ENCODE results near the gene ZNF700. TPM values are rescaled to one million over a fixed set of nuclear protein-coding genes. Genes with fewer than 3 reads are reported as not detected.

Gene ZNF700
- polyA plus RNA-seq, 1 donor from 2014 or later: 3.9 TPM

GRCh38 chr19:11963566-11964355, 38.9 kb downstream of the ZNF700 start:
- H3K27me3 Mint-ChIP-seq: no peaks in the 10 kb centered on the region
- peaks cover 22 to 29% (median 26%) of the 10 kb centered on the region in 3 donors for H3K4me1 Mint-ChIP-seq
- peaks cover 5% of the 10 kb centered on the region for H3K36me3 Mint-ChIP-seq
- H3K4me3 Mint-ChIP-seq: peak overlapping the region; percentile 90 to 99 (median 96)
- H3K9me3 Mint-ChIP-seq: peaks cover 0 to 3% (median 0%) of the 10 kb centered on the region in 3 donors
- H3K27ac Mint-ChIP-seq: peak overlapping the region; percentile 92 to 98 (median 94)

GRCh38 chr19:11964496-11964857, 39.6 kb downstream of the ZNF700 start:
- Mint-ChIP-seq H3K9me3 (peaks cover 0 to 3% (median 0%) of the 10 kb centered on the region in 3 donors), H3K27ac (peak overlapping the region; percentile 92 to 98 (median 94)), H3K4me3 (peak overlapping the region; percentile 90 to 99 (median 96)), H3K27me3 (no peaks in the 10 kb centered on the region), H3K36me3 (peaks cover 7% of the 10 kb centered on the region), H3K4me1 (peaks cover 22 to 29% (median 26%) of the 10 kb centered on the region in 3 donors)

DNA sequence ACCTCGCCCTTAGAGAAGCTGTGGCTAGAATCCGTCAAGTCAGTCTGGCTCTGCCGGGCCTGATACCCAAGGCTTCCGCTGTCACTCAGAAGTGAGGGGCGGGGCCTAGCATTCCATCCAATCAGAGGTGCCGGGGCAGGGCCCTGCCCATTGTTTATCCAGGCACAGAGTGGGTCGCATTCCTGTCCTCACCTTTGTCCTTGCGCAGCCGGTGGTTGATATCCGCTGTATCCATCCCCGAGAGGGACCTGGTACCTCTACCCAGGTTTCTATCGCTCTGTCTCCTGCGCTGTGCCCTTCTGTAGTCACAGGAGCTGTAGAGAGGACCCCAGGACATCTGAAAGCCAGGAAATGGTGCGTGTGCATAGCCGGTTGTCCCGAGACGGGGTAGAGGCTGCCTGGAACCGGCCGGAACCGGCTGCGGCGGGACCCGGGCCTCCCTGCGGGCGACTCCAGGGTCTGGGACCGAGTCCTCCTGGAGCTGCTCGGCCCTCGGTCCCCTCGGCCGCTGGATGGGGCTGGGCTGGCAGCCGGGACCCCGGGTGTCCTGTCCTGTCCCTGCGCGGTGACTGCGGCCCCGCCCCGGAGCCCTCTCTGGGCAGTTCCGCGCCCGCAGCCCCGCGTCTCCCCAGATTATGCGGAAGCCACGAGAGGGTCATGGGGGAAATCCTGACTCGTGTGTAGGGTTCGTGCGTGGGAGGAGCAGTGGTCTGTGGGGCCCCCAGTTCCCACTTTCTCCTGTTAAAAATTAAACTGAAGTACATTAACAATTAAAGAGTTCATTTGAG, 40.1 kb downstream of the ZNF700 start, which contains the start of gene ZNF763:
Gene ZNF763 (plus strand): TSS at position 183 of the 788 bp plus-strand sequence. CDS start 169 bp downstream, at position 352.
- H3K36me3 Mint-ChIP-seq: peaks cover 10% of the 10 kb centered on the region
- H3K27me3 Mint-ChIP-seq: no peaks in the 10 kb centered on the region
- H3K4me3 Mint-ChIP-seq: peak within 1 kb of the TSS; percentile 90 to 99 (median 96)
- H3K4me1 Mint-ChIP-seq: peaks cover 23 to 29% (median 28%) of the 10 kb centered on the region in 3 donors
- peaks cover 0 to 3% (median 0%) of the 10 kb centered on the region in 3 donors for H3K9me3 Mint-ChIP-seq
- peak within 1 kb of the TSS; percentile 92 to 98 (median 94) for H3K27ac Mint-ChIP-seq

DNA sequence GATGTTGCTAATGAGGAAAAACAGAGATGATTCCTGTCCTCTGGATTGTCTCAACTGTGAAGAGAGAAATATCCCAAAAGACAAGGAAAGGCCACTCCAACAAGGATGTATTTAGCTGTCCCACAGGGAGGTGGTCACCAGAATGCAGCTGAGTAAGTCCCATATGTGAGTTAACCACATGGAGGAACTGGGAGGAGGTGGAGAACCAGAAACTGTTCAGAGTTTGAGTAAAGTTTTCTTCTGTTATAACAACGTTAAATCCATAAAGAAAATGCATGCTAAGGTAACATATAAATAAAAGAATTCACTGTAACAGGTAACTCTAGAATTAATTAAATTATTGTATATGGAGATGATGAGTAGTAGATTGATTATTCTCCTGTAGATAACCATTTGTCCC, 45.3 kb downstream of the ZNF700 start:
- Mint-ChIP-seq H3K9me3 (peaks cover 5 to 11% (median 8%) of the 10 kb centered on the region in 3 donors), H3K27me3 (no peaks in the 10 kb centered on the region), H3K36me3 (peaks cover 15% of the 10 kb centered on the region), H3K4me1 (peaks cover 15 to 20% (median 17%) of the 10 kb centered on the region in 3 donors), H3K27ac (no peak overlapping the region), H3K4me3 (peak overlapping the region in 1 of 4 donors; percentile 9)

- peaks cover 11% of the 10 kb centered on the region for H3K36me3 Mint-ChIP-seq
- H3K4me3 Mint-ChIP-seq: no peak overlapping the region
- H3K27me3 Mint-ChIP-seq: no peaks in the 10 kb centered on the region
- H3K27ac Mint-ChIP-seq: peak overlapping the region in 1 of 3 donors; percentile 32
- peaks cover 10 to 13% (median 10%) of the 10 kb centered on the region in 3 donors for H3K4me1 Mint-ChIP-seq
- peaks cover 5 to 14% (median 14%) of the 10 kb centered on the region in 3 donors for H3K9me3 Mint-ChIP-seq
Measured at GRCh38 chr19:11971041-11971440, 46.1 kb downstream of the ZNF700 start.

- H3K9me3 Mint-ChIP-seq: peaks cover 7 to 27% (median 21%) of the 10 kb centered on the region in 3 donors
- H3K4me1 Mint-ChIP-seq: peaks cover 2 to 7% (median 5%) of the 10 kb centered on the region in 3 donors
- no peak overlapping the region for H3K27ac Mint-ChIP-seq
- H3K4me3 Mint-ChIP-seq: peak overlapping the region in 1 of 4 donors; percentile 32
- peaks cover 17% of the 10 kb centered on the region for H3K36me3 Mint-ChIP-seq
- no peaks in the 10 kb centered on the region for H3K27me3 Mint-ChIP-seq
Measured at GRCh38 chr19:11973019-11973810, 48.3 kb downstream of the ZNF700 start.

DNA sequence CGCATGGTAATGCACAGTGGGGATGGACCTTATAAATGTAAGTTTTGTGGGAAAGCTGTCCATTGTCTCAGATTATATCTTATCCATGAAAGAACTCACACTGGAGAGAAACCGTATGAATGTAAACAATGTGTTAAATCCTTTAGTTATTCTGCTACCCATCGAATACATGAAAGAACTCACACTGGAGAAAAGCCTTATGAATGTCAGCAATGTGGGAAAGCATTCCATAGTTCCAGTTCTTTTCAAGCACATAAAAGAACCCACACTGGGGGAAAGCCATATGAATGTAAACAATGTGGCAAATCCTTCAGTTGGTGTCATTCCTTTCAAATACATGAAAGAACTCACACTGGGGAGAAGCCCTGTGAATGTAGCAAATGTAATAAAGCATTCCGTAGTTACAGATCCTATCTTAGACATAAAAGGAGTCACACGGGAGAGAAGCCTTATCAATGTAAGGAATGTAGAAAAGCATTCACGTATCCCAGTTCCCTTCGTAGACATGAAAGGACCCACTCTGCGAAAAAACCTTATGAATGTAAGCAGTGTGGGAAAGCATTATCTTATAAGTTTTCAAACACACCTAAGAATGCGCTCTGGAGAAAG, 53.7 kb downstream of the ZNF700 start:
- no peaks in the 10 kb centered on the region for H3K4me1 Mint-ChIP-seq
- peaks cover 7 to 36% (median 33%) of the 10 kb centered on the region in 3 donors for H3K9me3 Mint-ChIP-seq
- H3K27me3 Mint-ChIP-seq: no peaks in the 10 kb centered on the region
- no peak overlapping the region for H3K4me3 Mint-ChIP-seq
- no peak overlapping the region for H3K27ac Mint-ChIP-seq
- peaks cover 12% of the 10 kb centered on the region for H3K36me3 Mint-ChIP-seq

DNA sequence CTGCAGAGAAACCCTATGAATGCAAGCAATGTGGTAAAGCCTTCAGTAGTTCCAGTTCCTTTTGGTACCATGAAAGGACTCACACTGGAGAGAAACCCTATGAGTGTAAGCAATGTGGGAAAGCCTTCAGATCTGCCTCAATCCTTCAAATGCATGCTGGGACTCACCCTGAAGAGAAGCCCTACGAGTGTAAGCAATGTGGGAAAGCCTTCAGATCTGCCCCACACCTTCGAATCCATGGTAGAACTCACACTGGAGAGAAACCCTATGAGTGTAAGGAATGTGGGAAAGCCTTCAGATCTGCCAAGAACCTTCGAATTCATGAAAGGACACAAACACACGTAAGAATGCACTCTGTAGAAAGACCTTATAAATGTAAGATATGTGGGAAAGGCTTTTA, 54.6 kb downstream of the ZNF700 start:
- Mint-ChIP-seq H3K4me1 (no peaks in the 10 kb centered on the region), H3K4me3 (no peak overlapping the region), H3K36me3 (peaks cover 12% of the 10 kb centered on the region), H3K9me3 (peaks cover 7 to 36% (median 33%) of the 10 kb centered on the region in 3 donors), H3K27me3 (no peaks in the 10 kb centered on the region), H3K27ac (no peak overlapping the region)

DNA sequence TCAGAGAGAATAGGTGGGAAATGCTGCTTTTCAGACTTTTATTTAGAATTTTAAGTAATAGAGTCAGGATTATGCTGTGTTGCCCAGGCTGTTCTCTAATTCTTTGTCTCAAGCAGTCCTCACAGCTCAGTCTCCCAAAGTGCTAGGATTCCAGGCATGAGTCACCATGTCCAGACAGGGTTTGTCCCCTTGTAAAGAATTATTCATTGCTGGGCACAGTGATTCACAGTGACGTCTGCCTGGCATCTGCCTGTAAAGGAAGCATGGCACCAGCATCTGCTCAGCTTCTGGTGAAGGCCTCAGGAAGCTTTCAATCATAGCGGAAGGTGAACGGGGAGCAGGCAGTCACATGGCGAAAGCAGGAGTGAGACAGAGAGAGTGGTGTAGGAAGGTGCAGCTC, 57.6 kb downstream of the ZNF700 start:
- H3K36me3 Mint-ChIP-seq: peaks cover 10% of the 10 kb centered on the region
- H3K9me3 Mint-ChIP-seq: peaks cover 7 to 20% (median 20%) of the 10 kb centered on the region in 3 donors
- no peak overlapping the region for H3K27ac Mint-ChIP-seq
- peaks cover 0 to 4% (median 2%) of the 10 kb centered on the region in 3 donors for H3K4me1 Mint-ChIP-seq
- H3K4me3 Mint-ChIP-seq: no peak overlapping the region
- H3K27me3 Mint-ChIP-seq: no peaks in the 10 kb centered on the region

- Mint-ChIP-seq H3K27ac (no peak overlapping the region), H3K36me3 (no peaks in the 10 kb centered on the region), H3K4me3 (peak overlapping the region in 2 of 4 donors; percentile 57 to 81), H3K9me3 (peaks cover 0 to 10% (median under 1%) of the 10 kb centered on the region in 3 donors), H3K4me1 (peaks cover 3 to 11% (median 5%) of the 10 kb centered on the region in 3 donors), H3K27me3 (no peaks in the 10 kb centered on the region)
Measured at GRCh38 chr19:11984986-11985385, 60.1 kb downstream of the ZNF700 start.

DNA sequence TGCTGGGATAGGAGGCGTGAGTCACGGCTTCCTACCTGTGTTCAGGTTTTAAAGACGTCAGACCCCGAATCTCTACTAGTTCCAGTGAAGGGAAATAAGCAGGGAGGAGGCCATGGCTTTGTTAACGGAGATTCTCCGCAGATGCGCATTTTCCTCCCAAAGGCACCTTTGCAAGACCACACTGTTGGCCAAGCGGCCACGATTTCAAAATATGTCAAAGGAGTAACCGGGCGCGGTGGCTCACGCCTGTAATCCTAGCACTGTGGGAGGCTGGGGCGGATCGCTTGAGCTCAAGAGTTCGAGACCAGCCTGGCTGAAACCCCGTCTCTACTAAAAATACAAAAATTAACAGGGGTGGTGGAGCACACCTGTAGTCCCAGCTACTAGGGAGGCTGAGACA, 61.8 kb downstream of the ZNF700 start:
- H3K9me3 Mint-ChIP-seq: peaks cover 0 to 3% (median 0%) of the 10 kb centered on the region in 3 donors
- H3K27ac Mint-ChIP-seq: no peak overlapping the region
- H3K4me1 Mint-ChIP-seq: peaks cover 5 to 11% (median 9%) of the 10 kb centered on the region in 3 donors
- no peaks in the 10 kb centered on the region for H3K27me3 Mint-ChIP-seq
- peak overlapping the region in 2 of 4 donors; percentile 96 to 97 for H3K4me3 Mint-ChIP-seq
- peaks cover 1% of the 10 kb centered on the region for H3K36me3 Mint-ChIP-seq

- peaks cover 0 to under 1% (median 0%) of the 10 kb centered on the region in 3 donors for H3K9me3 Mint-ChIP-seq
- H3K4me3 Mint-ChIP-seq: peak overlapping the region; percentile 87 to 99 (median 96)
- H3K27ac Mint-ChIP-seq: peak overlapping the region; percentile 70 to 97 (median 94)
- no peaks in the 10 kb centered on the region for H3K27me3 Mint-ChIP-seq
- peaks cover 1% of the 10 kb centered on the region for H3K36me3 Mint-ChIP-seq
- peaks cover 8 to 16% (median 13%) of the 10 kb centered on the region in 3 donors for H3K4me1 Mint-ChIP-seq
Measured at GRCh38 chr19:11987405-11988281, 62.7 kb downstream of the ZNF700 start.

DNA sequence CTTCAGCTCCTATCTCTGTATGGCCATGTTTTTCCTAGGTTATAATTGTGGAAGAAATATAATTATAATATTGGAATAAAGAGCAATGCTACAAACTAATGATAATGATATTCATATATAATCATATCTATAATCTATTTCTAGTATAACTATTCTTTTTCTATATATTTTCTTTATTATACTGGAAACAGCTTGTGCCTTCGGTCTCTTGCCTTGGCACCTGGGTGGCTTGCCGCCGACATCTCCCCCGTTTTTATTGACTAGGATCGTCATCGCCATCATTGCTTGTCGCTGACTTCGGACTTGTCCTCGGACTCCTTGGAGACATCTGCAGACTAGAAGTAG, 64.2 kb downstream of the ZNF700 start:
- peaks cover 8 to 18% (median 16%) of the 10 kb centered on the region in 3 donors for H3K4me1 Mint-ChIP-seq

More for the DNA sequence above, 64.2 kb downstream of the ZNF700 start:
- H3K4me3 Mint-ChIP-seq: peak overlapping the region; percentile 87 to 99 (median 96)
- peaks cover 1% of the 10 kb centered on the region for H3K36me3 Mint-ChIP-seq
- no peaks in the 10 kb centered on the region for H3K27me3 Mint-ChIP-seq
- peak overlapping the region in 1 of 3 donors; percentile 9 for H3K27ac Mint-ChIP-seq
- no peaks in the 10 kb centered on the region for H3K9me3 Mint-ChIP-seq
